ENCODE results near the gene B4GALT2. TPM values are rescaled to one million over a fixed set of nuclear protein-coding genes. Genes with fewer than 3 reads are reported as not detected.

Gene B4GALT2
- total and polyA plus RNA-seq, 9 of the 15 experiments (the other 6 are each of a cell fraction or from before 2014, with no cell fraction given): 1.3 to 86.8 (median 43.8) TPM

GRCh38 chr1:43979528-43980254 is 681 bp downstream of the B4GALT2 start (continued):
- TF ChIP-seq RBBP5 (IDR thresholded peaks at IDR 0.05; ENCODE audit: borderline replicate concordance, insufficient read depth, low read length, poor library complexity, severe bottlenecking): peak; percentile 13
- no peak for TF ChIP-seq HMGN3 (IDR thresholded peaks at IDR 0.05; ENCODE audit: borderline replicate concordance, extremely low read depth, insufficient read length, low read depth, low read length)
- TF ChIP-seq ETS2 (tag; IDR thresholded peaks at IDR 0.05; ENCODE audit: borderline replicate concordance, poor library complexity, severe bottlenecking): no peak
- TF ChIP-seq YY1 (IDR thresholded peaks at IDR 0.05; ENCODE audit: borderline replicate concordance in 1 of 3, control insufficient read depth in 1 of 3, extremely low read depth in 1 of 3, insufficient read depth in 3 of 3, insufficient read length in 1 of 3, insufficient replicate concordance in 2 of 3, low read depth in 1 of 3, low read length in 2 of 3): peak in 1 of 3 experiments; percentile 11
- TF ChIP-seq NFRKB (IDR thresholded peaks at IDR 0.05; ENCODE audit: low read depth): no peak
- 0 out of 2 replicates have a peak, but pooled peaks have one; percentile 84 for TF ChIP-seq CBFB (CRISPR knock-in tag; IDR thresholded peaks at IDR 0.05)
- TF ChIP-seq ZNF639 (CRISPR knock-in tag; conservative IDR thresholded peaks at IDR 0.05 in 1 of 2, IDR thresholded peaks at IDR 0.05 in 1 of 2): peak in 1 of 2 experiments; percentile 84; a peak in 1 of 4 replicates
- TF ChIP-seq BRCA1 (IDR thresholded peaks at IDR 0.05): no peak
- no peak for TF ChIP-seq BRCA1 (CRISPR knock-in tag; IDR thresholded peaks at IDR 0.05)
- no peak for TF ChIP-seq STAT5A (IDR thresholded peaks at IDR 0.05; ENCODE audit: borderline replicate concordance, low read length)
- TF ChIP-seq POLR2H (tag; IDR thresholded peaks at IDR 0.05; ENCODE audit: low read depth): no peak
- no peak for TF ChIP-seq SMARCC2 (IDR thresholded peaks at IDR 0.05; ENCODE audit: low read depth)
- peak; percentile 28; the same call in 1 of the 2 replicates for TF ChIP-seq ZNF511 (CRISPR knock-in tag; IDR thresholded peaks at IDR 0.05)
- TF ChIP-seq ZKSCAN3 (CRISPR knock-in tag; IDR thresholded peaks at IDR 0.05): no peak
- no peak for TF ChIP-seq ZNF589 (CRISPR knock-in tag; IDR thresholded peaks at IDR 0.05; ENCODE audit: low read depth)
- 0 out of 2 replicates have a peak, but pooled peaks have one; percentile 21 for TF ChIP-seq POLR2AphosphoS5 (IDR thresholded peaks at IDR 0.05; ENCODE audit: control insufficient read depth, insufficient read depth, low read depth, low read length)
- TF ChIP-seq NELFE (IDR thresholded peaks at IDR 0.05; ENCODE audit: insufficient read depth, insufficient read length): no peak
- TF ChIP-seq MLLT1 (IDR thresholded peaks at IDR 0.05): 0 out of 4 replicates have a peak, but pooled peaks of 1 of the 2 experiments have one; percentile 22
- TF ChIP-seq ATF3 (IDR thresholded peaks at IDR 0.05): no peak
- TF ChIP-seq ATF3 (CRISPR knock-in tag; conservative IDR thresholded peaks at IDR 0.05): no peak
- TF ChIP-seq FOXK2 (conservative IDR thresholded peaks at IDR 0.05 in 1 of 2, IDR thresholded peaks at IDR 0.05 in 1 of 2; ENCODE audit: low read depth in 2 of 2): peak in 1 of 2 experiments; percentile 50; a peak in 1 of 4 replicates
- TF ChIP-seq SNRNP70 (optimal IDR thresholded peaks at IDR 0.05; ENCODE audit: low read depth, low read length): no peak

All from K562 (cell line).